Measurements from ENCODE around the gene DHRS7B.
"Not testable (repeated sequence)": the region's sequence is repeated elsewhere in the genome, so short reads cannot be mapped to it uniquely, and the experiment has no call there.

Gene DHRS7B

DNA sequence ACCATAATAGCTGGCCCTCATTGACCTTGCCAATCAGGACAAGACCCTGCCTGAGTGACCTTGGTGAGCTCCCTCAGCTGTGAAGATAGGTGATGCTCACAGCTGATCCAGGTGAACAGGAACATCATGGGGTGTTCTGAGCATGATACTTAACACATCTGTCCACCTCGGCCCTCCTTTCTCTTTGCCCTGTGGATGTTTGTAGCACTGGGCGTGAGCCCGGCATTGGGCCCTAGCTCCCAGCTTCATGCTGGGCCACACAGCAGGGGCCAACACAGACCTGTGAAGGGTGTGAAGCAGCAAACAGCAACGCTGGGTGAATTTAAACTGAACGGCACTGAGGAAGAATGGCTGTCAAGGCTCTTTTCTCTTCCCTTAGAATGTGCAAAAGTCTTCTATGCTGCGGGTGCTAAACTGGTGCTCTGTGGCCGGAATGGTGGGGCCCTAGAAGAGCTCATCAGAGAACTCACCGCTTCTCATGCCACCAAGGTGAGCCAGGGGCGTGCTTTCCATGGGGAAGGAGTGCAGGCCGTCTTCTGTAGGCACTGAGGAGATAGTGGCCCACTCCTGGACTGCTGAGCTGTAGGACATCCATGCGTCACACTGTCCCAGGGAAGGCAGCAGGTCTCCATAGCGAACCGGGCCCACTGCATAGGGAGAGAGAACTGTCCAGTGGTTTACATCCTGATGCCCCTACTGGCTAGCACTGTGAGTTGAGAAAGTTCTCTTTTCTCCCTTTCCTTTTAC lies 51.3 kb downstream of the DHRS7B start:
- DNase-seq (ENCODE audit: low read depth) = no peak

DNA sequence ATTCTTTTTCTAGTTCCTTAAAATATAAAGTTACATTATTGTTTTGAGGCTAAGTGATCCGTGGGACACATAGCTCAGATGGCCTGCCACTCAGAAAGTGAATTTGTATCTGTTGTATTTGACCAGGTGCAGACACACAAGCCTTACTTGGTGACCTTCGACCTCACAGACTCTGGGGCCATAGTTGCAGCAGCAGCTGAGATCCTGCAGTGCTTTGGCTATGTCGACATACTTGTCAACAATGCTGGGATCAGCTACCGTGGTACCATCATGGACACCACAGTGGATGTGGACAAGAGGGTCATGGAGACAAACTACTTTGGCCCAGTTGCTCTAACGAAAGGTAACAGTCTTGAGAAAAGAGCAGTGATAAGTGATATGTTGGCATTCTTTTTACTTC lies 56.7 kb downstream of the DHRS7B start:
- no peak for DNase-seq (ENCODE audit: low read depth)

DNA sequence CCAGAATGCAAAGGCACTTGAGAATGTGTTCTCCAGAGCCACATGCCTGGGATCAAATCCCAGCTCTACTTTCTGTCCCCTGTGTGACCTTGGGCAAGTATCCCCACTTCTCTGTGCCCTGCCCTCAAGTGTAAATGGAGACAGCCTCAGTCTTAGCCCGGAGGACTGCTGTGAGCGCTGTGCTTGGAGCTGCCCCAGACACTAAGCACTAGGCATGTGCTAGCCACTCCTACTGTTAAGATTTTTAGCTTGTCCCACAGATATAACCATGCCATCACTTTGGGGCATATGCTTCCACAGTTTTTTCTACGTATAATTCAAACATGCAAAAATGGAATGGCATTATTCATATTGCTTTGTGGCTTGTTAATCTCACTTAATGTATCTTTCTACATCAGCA lies 57.8 kb downstream of the DHRS7B start:
- no peak for DNase-seq (ENCODE audit: low read depth)

DNA sequence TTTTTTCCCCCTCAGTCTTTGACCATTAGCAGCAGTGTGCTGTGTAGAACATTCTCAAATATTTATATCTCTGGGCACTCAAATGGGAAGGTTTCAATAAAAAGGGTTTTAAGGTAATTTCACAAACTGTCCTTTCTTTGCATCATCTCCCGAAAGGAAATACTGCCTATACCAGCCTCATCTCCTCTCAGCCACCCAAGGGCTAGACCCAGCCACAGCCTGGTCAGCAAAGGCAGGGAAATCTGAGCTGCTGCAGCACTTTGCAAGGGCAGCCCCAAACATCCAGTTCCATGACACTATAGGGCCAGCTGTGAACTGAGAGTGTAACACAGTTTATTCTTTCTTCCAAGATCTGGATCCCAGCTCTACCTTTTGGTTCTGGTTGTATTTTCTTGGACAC lies 58.3 kb downstream of the DHRS7B start:
- DNase-seq (ENCODE audit: low read depth) = no peak

DNA sequence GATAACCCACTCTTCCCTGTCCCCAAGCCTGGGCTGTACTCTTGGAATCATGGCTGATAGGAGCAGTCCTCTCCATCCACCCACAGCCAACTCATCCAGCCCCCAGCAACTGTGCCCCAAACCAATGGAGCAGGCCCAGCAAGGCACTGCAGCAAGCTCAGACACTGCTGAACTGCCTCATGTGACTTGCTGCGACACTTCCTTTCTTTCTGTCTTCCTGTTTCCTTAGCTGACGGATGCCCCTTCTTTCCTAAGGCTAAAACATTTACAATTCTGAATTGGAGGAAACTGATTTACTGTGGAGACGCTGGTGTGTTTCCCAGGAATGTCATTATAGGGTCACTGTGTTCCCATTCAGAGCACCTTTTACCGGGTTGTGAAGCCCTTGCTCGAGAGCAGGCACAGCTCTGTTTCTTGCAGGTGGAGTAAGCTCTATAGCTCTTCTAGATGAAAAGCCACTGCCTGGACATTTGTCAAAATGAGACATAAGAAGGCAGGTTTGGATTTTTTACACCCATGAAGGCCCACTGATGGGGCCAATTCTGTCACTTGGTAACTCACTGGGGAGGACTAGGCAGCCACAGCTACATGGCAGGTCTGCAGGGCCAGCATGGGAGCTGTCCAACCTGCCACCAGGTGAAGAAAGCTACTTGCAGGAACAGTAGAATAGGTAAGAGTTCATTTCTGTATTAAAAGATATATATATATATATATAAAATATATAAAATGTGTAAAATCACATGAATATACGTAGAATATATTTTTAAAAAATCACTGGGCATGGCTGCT lies 59.8 kb downstream of the DHRS7B start:
- DNase-seq (ENCODE audit: low read depth) = no peak

DNA sequence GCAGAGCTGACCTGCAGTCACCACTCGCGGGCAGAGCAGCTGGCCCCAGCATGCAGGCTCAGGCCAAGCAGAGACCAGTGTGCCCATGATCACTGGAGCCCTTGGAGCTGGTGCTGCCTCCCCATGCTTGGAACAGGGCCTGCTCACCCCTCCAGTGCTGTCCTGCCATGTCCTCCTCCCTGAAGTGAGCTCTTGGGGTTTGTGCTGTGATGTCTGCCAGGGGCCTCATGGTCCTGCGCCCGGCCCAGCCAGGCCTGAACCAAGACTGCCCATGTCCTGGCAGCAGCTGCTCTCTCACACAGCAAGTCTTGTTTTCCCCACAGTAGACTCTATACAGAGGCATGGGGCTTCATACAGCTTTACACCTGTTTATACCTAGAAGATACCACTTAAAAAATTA lies 62.6 kb downstream of the DHRS7B start:
- DNase-seq (ENCODE audit: low read depth) = no peak

DNA sequence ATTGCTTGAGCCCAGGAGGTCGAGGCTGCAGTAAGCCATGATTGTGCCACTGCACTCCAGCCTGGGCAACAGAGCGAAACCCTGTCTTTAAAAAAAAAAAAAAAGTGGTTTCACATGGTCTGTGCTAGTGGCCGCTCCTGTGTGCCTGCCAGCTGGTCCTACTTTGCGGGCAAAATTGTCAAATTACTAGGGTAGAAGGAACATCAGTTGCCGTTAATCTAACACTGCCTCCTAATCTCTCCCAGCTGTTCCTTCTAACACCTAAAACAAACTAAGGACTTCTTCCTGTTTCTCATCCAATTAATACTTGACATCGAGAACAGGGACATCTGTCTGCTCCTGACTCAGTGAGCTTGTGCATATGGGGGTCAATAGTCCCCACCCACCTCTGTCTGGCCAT lies 63.3 kb downstream of the DHRS7B start:
- no peak for DNase-seq (ENCODE audit: low read depth)

DNA sequence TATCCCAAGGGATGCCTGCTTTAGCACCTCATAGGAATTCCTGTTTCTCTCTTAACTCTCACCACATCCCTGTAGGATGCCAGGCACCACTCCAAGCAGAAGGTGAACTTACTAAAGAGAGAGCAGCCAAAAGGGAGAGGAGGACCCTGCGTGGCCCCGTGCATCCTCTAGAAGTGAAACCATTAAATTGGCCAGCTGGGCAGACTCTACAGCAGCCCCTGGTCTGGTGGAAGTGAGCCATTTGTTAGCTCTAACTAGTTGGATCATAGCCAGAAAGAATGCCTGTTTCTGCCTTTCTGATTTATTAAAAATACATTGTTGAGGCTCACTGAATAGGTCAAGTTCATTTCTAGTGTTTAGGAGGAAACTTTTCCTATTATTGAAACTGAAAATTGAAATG lies 64.9 kb downstream of the DHRS7B start:
- no peak for DNase-seq (ENCODE audit: low read depth)

DNA sequence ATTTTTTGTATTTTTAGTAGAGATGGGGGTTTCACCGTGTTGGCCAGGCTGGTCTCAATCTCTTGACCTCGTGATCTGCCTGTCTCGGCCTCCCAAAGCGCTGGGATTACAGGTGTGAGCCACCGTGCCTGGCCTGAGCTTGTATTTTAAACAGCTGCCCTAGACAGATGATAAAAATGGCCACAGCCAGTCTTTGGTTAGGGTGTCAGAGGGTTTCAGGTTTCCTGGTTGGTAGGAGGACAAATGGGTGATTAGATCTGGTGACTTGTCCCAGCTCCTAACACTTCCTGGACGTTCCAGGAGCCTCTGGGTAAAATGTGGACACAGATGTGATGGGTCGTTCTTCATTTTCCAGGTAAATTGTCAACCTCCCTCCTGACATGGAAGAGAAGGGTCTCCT lies 65.7 kb downstream of the DHRS7B start:
- not testable (repeated sequence) for DNase-seq (ENCODE audit: low read depth)

DNA sequence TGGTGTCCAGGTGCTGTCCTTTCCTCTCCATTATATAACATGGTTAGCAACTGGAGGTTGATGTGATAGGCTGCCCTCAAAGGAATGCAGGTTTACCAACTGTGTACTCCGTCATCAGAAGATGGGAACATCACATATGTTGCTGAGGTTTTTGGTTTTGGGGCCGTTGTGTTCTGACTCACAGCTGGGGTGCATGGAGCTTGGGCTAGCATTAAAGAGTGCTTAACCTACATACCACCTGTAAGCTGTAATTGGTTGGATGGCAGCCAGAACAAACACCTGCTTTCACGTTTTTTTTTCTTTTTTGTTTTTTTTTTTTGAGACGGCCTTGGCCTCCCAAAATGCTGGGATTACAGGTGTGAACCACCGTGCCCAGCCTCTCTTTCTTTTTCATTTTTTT lies 66.3 kb downstream of the DHRS7B start:
- DNase-seq (ENCODE audit: low read depth) = no peak

DNA sequence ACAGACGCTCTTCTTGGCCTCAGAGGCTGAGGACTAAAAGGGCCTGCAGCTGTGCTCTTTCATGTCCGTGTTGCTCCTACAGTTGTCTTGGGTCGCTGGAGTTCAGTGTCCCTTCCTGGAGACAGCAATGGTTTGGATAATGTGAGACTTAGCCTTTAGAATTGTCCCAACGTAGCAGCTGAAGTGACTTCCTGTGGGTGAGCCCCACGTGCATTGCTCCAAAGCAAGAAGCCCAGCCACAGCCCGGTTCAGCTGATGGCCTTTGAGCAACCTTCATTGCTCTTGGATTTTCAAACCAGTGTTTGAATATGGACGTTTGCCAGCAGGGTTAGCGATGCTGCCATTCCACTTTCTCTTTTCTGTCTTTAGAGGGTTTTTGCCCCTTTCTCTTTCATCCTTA lies 67.5 kb downstream of the DHRS7B start:
- DNase-seq (ENCODE audit: low read depth) = no peak

DNA sequence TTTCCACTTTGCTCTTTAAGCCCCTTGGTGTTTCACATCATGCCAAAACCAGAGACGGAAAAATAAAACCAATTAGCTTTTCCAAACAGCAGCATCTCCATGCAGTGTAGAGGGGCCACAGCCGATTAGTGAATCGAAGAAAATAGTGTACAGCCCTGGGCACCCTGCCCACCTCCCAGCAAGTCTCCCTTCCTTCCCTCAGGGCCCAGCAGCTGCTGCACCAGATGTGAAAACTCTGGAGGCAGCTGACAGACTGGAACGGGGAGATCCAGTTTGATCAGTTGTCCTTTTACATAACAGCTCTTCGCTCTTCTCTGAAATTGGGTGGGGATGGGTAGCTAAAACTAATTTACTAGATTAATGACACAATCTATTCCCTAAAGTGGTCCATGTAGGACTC lies 67.9 kb downstream of the DHRS7B start:
- no peak for DNase-seq (ENCODE audit: low read depth)

DNA sequence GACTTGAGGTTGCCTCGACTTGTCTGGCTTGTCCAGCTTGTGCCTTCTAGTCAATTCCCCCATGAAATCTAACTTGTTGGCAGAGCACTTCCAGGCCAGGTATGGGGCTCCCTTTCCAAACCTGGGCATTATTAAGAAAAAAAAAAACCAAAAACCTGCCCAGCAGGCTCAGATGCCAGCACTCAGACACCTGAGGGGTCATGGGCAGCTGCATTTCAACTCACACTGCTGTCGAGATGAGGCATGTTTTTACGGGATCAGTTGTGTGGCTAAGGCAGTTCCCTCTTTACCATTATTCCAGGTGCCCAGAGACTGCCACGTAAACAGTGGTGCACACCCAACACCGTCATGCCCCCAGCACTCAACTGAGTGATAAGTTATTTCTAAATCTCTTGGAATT lies 69.4 kb downstream of the DHRS7B start:
- DNase-seq (ENCODE audit: low read depth) = no peak

DNA sequence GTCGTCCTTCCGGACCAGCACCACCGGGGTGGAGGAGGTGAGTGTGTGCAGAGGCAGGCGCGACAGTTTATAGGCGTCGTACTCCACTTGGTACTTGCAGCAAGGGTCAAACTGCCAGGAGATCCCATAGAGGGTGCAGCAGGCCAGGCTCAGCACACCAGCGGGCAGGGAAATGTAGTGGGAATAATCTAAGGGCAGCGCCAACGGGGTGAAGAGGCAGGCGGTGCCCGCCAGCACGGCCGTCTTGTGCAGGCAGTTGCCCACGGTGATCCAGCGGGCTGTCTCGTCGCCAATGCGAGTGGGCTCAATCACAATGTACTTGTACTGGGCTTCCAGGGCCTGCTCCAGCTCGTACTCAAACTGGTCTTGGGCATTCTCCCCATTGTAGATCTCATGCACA lies 71.6 kb downstream of the DHRS7B start:
- no peak for DNase-seq (ENCODE audit: low read depth)

DNA sequence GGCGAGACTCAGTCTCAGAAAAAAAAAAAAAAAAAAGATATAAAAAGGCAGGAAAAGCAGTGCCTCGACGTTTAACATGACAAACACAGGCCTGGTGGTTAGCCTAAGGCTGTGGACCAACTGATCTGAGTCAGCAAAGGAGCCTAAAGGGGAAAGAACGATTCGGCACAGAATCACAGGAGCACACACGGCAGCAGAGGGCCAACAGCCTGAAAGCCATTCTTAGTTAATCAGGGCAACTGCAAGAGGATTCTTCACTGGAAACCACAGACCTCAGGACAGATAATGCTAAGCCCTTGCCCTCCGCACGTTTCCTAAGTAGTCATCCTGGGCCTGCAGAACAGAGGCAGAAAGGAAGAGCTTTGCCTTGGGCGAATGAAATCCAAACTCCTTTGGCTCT lies 72.5 kb downstream of the DHRS7B start:
- no peak for DNase-seq (ENCODE audit: low read depth)

DNA sequence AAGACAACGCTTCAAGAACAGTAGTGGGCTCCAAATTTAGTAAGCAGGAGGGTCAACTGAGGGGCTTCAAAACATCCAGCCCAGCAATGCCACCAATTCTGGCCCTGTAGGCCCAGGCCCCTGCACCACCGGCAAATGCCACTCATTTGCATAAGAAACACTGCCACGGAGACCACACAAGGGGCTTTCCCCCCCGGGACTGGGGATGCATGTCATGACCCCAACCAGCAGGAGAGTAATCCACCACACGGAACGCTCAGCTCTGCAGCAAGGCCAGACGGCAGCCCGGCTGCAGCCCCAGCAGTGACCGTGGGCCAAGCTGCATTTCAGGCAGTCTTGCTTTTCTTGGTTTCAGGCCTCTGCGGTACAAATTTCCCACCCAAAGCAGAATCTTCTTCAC lies 73.1 kb downstream of the DHRS7B start:
- DNase-seq (ENCODE audit: low read depth) = no peak

DNA sequence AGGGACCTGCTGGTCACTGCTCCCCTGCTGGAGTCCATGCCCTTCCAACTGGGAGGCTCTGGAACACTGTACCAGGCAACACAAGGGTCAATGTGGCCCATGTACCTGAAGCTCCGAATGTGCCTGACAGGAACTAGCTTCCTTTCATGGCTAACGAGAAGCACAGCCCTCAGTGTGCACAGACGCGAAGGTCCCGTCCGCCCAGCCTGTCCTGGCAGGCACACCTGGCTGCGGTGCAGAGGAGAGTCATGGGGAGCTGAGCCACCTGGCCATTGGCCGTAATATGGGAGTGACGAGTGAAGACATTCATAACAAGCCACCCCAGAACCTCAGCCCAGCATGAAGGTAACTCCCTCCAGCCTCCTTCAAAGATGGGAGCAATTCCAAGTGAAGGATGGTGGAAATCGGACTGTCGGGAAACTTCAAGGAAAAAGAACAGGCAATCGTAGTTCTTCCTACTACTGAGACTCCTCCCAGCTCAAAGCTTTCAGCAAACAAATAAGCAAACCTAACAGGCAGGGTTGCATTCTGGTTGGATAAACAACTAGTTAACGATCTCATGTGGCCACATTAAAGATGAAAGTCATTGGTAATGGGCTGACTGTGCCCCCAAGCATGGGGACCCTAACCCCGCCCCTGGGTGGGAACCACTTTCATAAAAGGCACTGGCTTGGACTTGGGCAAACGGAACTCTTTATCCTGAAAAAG lies 74.0 kb downstream of the DHRS7B start:
- DNase-seq (ENCODE audit: low read depth) = no peak

DNA sequence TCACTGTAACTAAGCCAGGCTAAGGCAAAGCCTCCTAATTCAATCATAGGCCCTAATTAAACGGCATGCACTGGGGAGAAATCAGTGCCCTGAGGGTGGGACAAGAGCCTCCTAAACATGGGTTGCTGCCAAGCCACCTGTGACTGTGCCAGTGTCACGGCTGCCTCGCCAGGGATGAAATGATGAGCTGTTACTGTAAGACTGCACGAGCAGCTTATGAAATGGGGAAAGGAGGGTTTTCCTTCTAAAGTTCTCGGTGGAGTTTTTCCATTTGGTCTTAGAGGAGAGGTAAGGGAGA lies 74.5 kb downstream of the DHRS7B start:
- no peak for DNase-seq (ENCODE audit: low read depth)

DNA sequence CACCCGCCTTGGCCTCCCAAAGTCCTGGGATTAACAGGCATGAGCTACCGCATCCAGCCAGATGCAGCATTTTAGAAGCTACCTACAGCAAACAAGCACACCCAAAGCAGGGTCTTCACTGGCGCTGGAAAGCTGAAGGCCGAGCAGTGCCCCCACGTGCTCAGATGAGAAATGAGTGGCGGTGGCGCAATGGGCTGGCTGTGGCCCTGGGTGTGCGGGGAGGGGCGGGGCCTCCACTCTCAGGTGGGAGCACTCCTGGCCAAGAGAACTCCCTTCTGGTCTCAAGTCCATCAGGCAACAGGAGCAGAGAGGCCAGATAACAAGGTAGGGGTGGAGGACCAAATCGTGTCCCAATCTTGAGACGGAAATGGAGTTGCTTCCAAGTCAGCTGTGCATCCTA lies 75.1 kb downstream of the DHRS7B start:
- DNase-seq (ENCODE audit: low read depth) = no peak

DNA sequence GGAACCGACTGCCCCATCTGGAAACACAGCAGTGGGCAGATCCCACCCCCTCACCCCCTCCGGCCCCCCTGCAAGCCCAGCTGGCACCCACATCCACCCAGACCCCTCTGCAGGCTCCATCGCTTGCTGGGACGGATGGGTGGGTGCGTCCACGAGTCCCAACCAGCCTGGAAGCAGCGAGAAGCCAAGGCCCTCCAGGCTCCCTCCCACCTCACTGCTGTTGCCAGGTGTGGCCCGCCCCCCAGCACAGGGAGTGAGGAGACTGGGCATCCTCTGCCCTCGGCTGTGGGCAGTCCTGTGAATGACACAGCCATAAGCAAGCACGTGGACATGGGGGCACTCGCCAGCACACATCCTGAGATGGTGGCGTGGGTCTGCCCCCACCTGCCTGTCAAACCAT lies 75.7 kb downstream of the DHRS7B start:
- no peak for DNase-seq (ENCODE audit: low read depth)

DNA sequence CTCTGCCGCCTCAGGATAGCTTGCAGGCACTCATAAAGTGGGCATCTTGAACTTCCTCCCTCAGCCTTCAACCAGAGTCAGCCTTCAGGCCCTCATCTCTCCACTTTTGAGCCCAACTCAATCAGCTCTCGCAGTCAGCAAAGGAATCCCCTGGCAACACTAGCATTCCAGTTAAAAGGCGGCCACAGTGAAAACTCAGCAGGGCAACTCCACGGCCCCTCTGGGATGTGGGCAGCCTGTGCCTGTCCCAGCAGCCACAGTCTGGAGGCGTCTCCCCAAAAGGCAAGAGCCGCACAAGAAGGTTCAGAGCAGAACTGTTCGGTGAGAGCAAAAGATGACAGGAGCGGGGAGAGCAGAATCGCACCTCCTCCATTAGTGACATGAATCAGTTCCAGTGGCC lies 78.2 kb downstream of the DHRS7B start:
- DNase-seq (ENCODE audit: low read depth) = no peak

DNA sequence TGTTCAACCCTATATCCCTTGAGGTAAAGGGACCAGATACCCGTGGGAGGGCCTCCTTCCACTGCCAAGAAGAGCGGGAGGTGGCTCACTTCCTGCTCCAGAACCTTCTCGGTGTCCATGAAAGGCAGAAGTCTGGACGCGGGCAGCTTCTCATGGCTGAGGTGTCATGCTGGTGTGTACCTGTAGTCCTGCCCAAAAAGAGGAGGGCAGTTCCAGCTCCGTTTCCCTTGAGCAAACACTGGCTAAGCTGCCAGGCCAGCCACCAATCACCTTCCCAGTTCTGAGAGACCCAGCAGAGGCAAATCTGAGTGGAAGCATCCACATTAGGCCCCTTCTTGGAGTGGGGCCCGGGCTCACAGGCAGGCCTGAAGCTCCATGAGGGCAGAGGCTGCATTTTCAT lies 81.6 kb downstream of the DHRS7B start:
- DNase-seq (ENCODE audit: low read depth) = no peak

DNA sequence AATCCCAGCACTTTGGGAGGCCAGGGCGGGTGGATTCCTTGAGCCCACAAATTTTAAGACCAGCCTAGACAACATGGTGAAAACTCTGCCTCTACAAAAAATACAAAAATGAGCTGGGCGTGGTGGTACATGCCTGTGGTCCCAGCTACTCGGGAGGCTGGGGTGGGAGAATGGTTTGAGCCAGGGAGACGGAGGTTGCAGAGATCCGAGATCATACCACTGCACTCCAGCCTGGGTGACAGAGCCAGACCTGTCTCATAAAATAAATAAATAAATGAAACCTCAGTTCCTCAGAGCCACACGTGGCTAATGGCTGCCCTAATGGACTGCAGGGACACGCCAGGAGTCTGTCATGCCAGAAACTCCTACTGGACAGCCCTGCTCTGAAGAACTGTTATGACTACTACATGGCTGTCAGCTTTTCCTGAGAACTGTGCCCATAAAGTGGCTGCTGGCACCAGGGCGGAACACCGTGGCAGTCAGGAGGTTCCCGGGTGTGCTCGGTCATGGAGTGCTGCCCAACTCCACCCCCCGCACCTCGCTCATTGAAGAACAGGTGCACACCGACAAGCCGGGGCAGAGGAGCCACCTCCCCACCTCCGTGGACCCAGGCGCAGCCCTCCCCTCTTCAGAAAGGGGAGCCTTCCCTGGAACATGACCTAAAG lies 82.9 kb downstream of the DHRS7B start:
- DNase-seq (ENCODE audit: low read depth) = no peak

Data from stimulated activated CD8-positive, alpha-beta memory T cell treated with anti-CD3 and anti-CD28 coated beads, Interleukin-15, amount 100 ng/mL, for 1 hour (primary cell).